OCI-LY7 (cell line): ENCODE results near the gene TTLL9.

Experiments
- CTCF ChIP-seq: fragments of 200-600 bp; sonication (generic); conservative IDR thresholded peaks from 2 replicates; pipeline ENCODE4 v1.5.1; 2014; ENCODE audit warnings: mild to moderate bottlenecking, antibody characterized with exemption, low read length, moderate library complexity, mixed read lengths
- EZH2phosphoT487 ChIP-seq: fragments of 200-600 bp; sonication (generic); IDR thresholded peaks from 2 replicates; pipeline ENCODE4 v1.6.1; 2018; ENCODE audit warnings: low read depth, borderline replicate concordance, mild to moderate bottlenecking, mixed run types, antibody characterized with exemption, low read length, moderate library complexity, mixed read lengths

GRCh38 chr20:31968291-31969126, 98.1 kb downstream of the TTLL9 start:
- TF ChIP-seq CTCF (no peak), EZH2phosphoT487 (no peak)
